Prostate gland (tissue), 2 donors: ENCODE data around the gene RGPD8.

Source experiments
- POLR2AphosphoS5 ChIP-seq: sonication (generic); formaldehyde crosslinking; IDR thresholded peaks from one replicate; pipeline ENCODE4 v1.6.1; 2017; ENCODE audit warnings: antibody characterized with exemption
- TF ChIP-seq, protein P1 (sequence below), 4 experiments: fragments of 200-600 bp in 2 of 4; fragments of 450-650 bp in 2 of 4; sonication (generic) in 2 of 4; IDR thresholded peaks; 1 replicate in 3 of 4; 2 replicates in 1 of 4; pipeline ENCODE4 v1.5.1; 2016 to 2019; ENCODE audit warnings: antibody characterized with exemption in 4 of 4, mild to moderate bottlenecking in 2 of 4, moderate library complexity in 2 of 4

DNA sequence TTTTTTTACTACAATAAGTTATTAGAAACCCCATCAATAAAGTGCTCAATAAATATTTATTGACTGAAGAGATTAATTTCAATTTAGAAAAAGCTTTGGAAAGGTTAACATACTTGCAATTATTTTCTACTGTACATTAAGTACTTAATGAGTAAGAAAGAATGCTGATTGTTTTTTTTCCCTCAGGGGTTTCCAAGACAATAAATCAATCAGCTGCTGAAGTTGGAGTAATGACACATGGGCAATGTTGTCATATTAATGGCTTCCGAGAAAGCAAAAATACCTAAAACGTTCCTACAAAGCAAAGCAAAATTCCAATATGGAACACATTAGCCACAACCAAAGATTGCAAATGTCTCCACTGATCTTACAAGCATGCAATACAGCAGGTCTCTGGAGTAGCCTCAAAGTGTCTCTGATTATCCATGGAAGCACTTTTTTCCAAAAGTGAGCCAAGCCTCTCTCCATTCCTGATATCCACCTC, 91.3 kb downstream of the RGPD8 start:
- TF ChIP-seq, protein P1, sequence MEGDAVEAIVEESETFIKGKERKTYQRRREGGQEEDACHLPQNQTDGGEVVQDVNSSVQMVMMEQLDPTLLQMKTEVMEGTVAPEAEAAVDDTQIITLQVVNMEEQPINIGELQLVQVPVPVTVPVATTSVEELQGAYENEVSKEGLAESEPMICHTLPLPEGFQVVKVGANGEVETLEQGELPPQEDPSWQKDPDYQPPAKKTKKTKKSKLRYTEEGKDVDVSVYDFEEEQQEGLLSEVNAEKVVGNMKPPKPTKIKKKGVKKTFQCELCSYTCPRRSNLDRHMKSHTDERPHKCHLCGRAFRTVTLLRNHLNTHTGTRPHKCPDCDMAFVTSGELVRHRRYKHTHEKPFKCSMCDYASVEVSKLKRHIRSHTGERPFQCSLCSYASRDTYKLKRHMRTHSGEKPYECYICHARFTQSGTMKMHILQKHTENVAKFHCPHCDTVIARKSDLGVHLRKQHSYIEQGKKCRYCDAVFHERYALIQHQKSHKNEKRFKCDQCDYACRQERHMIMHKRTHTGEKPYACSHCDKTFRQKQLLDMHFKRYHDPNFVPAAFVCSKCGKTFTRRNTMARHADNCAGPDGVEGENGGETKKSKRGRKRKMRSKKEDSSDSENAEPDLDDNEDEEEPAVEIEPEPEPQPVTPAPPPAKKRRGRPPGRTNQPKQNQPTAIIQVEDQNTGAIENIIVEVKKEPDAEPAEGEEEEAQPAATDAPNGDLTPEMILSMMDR (IDR thresholded peaks at IDR 0.05) = no peak
- TF ChIP-seq POLR2AphosphoS5 = no peak
